Natural killer cell (primary cell): ENCODE results near the gene TOMM40. TPM values are rescaled to one million over a fixed set of nuclear protein-coding genes. Genes with fewer than 3 reads are reported as not detected.
"Not testable (repeated sequence)": the region's sequence is repeated elsewhere in the genome, so short reads cannot be mapped to it uniquely, and the experiment has no call there.

Source experiments
- ATAC-seq, 3 donors: fragments of 150-1000 bp in 2 of 3; fragments of 200-7000 bp in 1 of 3; cut with Tn5 transposase; 1 replicate in 1 of 3; 2 replicates in 2 of 3; pipeline ENCODE4 v1.10.0; 2021; ENCODE audit warnings: mild to moderate bottlenecking in 2 of 3, moderate library complexity in 2 of 3
- DNase-seq, 2 donors: peaks; one replicate each; pipeline versions ENCODE4 v3.0.0 to v3.0.0-alpha.2; 2013 to 2021; ENCODE audit warnings: mixed read lengths in 1 of 2
- H3K27ac ChIP-seq: one replicate; pipeline ENCODE4 v1.5.1; 2013; ENCODE audit warnings: mild to moderate bottlenecking, low read length
- H3K27me3 ChIP-seq: one replicate; pipeline ENCODE4 v1.6.1; 2013; ENCODE audit warnings: low read length; ENCODE audit not compliant: control insufficient read depth, insufficient read depth
- H3K36me3 ChIP-seq: one replicate; pipeline ENCODE4 v1.6.1; 2013; ENCODE audit warnings: low read length; ENCODE audit not compliant: control insufficient read depth, insufficient read depth
- H3K4me1 ChIP-seq: one replicate; pipeline ENCODE4 v1.6.1; 2013; ENCODE audit warnings: low read length; ENCODE audit not compliant: control insufficient read depth, insufficient read depth
- H3K4me3 ChIP-seq: one replicate; pipeline ENCODE4 v1.5.1; 2013; ENCODE audit warnings: low read length
- H3K9me3 ChIP-seq: one replicate; pipeline ENCODE4 v1.6.1; 2013; ENCODE audit warnings: low read length; ENCODE audit not compliant: control insufficient read depth, insufficient read depth
- H3K27ac Mint-ChIP-seq, 2 donors: one replicate each; pipeline ENCODE4 v1.8.0; 2022; ENCODE audit warnings: mild to moderate bottlenecking in 2 of 2, mixed read lengths in 2 of 2, moderate library complexity in 1 of 2
- H3K27me3 Mint-ChIP-seq, 2 donors: one replicate each; pipeline ENCODE4 v1.8.0; 2022; ENCODE audit warnings: low read depth in 2 of 2, mixed read lengths in 2 of 2
- H3K36me3 Mint-ChIP-seq: one replicate; pipeline ENCODE4 v1.8.0; 2022; ENCODE audit warnings: mixed read lengths
- H3K4me1 Mint-ChIP-seq, 2 donors: one replicate each; pipeline ENCODE4 v1.8.0; 2022; ENCODE audit warnings: mixed read lengths in 2 of 2
- H3K4me3 Mint-ChIP-seq: one replicate; pipeline ENCODE4 v1.8.0; 2022; ENCODE audit warnings: mild to moderate bottlenecking, moderate library complexity, mixed read lengths
- H3K9me3 Mint-ChIP-seq, 2 donors: one replicate each; pipeline ENCODE4 v1.8.0; 2022; ENCODE audit warnings: mixed read lengths in 2 of 2
- WGBS: methylation state at CpG from one replicate; pipeline ENCODE4 v1.1.7; 2013; ENCODE audit warnings: missing lambda C conversion rate; ENCODE audit not compliant: insufficient coverage; 5-methylcytosine and 5-hydroxymethylcytosine counted together
- intact Hi-C: fragments of 100-400 bp; cut with micrococcal nuclease; formaldehyde crosslinking; loops from one replicate; pipeline ENCODE4 v1.14.2; 2022
- total RNA-seq, 4 donors: library from RNA; stranded (reverse); fragments of 120-200 nt in 1 of 4; gene quantifications; one replicate each; pipeline versions ENCODE4 v1.2.3 to v1.2.4, GENCODE V29; 2013 to 2022
- TF ChIP-seq, protein P1 (sequence below): fragments of 200-600 bp; IDR thresholded peaks from one replicate; pipeline ENCODE4 v1.8.0; 2022; ENCODE audit warnings: antibody characterized with exemption

The TOMM40 gene
- total RNA-seq, 3 donors from 2014 or later (not counting 1 experiment from before 2014, with no cell fraction given), result 22.4 to 29.1 (median 23.5) TPM

DNA sequence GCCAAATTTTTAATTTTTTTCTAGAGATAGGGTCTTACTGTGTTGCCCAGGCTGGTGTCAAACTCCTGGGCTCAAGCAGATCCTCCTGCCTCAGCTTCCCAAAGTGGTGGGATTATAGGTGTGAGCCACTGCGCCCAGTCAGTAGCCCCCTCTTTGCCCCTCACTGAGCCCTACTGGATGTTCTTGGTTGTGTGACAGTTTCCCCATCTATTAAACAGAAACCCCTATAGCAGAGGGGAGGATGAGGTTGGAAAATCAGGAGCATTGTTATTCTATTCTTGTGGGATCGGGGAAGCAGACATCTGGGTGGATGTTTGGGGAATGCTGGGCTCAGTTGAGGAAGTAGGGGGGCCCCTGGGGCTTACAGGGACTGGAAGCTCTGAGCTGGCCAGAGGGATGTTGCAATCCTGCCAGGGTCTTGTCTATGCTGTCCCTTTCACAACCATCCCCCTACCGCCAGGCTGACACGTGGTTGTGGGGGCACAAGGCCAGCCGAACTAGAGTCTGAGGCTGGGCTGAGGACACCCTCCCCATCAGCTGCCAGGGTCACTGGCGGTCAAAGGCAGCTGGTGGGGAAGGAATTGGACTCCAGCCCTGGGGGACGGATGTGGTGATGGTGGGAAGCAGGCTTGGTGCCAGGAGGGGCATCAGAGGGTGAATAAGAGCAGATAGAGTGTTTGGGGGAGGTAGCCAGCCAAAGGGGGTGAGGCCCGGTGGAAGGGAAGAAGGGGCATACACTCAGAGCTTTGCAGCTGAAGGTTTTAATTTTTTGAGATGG, 34.2 kb downstream of the TOMM40 start:
- WGBS, result 20% methylated on average over 7 of the region's 8 CpGs
- Histone ChIP-seq H3K36me3 (no peaks in the 10 kb centered on the region), H3K27ac (no peak overlapping the region), H3K27me3 (no peaks in the 10 kb centered on the region), H3K4me3 (no peak overlapping the region), H3K4me1 (peaks cover 12% of the 10 kb centered on the region), H3K9me3 (no peaks in the 10 kb centered on the region)
- peaks cover 9 to 22% of the 10 kb centered on the region in 2 donors for H3K27me3 Mint-ChIP-seq
- TF ChIP-seq, protein P1, sequence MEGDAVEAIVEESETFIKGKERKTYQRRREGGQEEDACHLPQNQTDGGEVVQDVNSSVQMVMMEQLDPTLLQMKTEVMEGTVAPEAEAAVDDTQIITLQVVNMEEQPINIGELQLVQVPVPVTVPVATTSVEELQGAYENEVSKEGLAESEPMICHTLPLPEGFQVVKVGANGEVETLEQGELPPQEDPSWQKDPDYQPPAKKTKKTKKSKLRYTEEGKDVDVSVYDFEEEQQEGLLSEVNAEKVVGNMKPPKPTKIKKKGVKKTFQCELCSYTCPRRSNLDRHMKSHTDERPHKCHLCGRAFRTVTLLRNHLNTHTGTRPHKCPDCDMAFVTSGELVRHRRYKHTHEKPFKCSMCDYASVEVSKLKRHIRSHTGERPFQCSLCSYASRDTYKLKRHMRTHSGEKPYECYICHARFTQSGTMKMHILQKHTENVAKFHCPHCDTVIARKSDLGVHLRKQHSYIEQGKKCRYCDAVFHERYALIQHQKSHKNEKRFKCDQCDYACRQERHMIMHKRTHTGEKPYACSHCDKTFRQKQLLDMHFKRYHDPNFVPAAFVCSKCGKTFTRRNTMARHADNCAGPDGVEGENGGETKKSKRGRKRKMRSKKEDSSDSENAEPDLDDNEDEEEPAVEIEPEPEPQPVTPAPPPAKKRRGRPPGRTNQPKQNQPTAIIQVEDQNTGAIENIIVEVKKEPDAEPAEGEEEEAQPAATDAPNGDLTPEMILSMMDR, result no peak
- DNase-seq (no peak), ATAC-seq (peak in 2 of 3 donors; percentile 17 to 31)
- H3K27ac Mint-ChIP-seq, result no peak overlapping the region
- intact Hi-C loops, result no loop called here
- no peaks in the 10 kb centered on the region for H3K36me3 Mint-ChIP-seq
- no peak overlapping the region for H3K4me3 Mint-ChIP-seq
- peaks cover 0 to 19% of the 10 kb centered on the region in 2 donors for H3K4me1 Mint-ChIP-seq
- no peaks in the 10 kb centered on the region for H3K9me3 Mint-ChIP-seq

DNA sequence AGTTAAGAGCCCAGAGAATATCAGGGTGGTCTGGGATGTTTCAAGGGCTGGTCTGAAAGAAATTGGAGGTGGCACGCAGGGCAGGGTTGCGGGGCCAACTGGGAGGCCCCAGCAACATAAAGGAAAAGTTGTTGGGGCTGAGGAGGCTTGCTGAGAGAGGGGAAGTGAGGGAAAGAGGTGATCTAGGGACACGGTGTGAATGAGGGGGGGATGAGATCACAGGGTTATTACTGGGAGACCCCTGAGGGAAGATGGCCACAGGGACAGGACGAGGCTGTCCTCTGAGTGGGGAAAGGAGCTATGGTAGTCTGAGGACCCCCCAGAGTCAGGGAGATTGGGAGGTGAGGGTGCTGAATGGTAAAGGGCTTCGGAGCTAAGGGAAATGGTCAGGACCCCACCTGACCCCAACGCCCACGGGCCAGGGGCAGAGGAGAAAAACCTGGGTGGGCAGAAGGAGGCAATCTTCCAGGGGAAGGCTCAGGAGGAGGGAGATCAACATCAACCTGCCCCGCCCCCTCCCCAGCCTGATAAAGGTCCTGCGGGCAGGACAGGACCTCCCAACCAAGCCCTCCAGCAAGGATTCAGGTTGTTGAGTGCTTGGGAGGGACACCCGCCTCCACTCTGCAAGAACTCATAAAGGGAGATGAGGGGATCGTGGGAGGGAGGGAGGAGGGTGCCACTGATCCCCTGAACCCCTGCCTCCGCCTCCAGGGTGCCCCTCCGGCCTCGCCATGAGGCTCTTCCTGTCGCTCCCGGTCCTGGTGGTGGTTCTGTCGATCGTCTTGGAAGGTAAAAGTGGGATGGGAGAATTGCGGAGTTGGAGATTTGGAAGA, 35.4 kb downstream of the TOMM40 start:
- H3K36me3 ChIP-seq, H3K27me3 ChIP-seq, intact Hi-C loops, H3K36me3 Mint-ChIP-seq, H3K4me3 Mint-ChIP-seq, H3K9me3 Mint-ChIP-seq, H3K4me3 ChIP-seq, H3K27ac ChIP-seq, H3K27ac Mint-ChIP-seq, DNase-seq, H3K9me3 ChIP-seq: not testable (repeated sequence)
- ATAC-seq, result peak in 1 of 3 donors; percentile 18
- H3K27me3 Mint-ChIP-seq, result peaks cover 9 to 22% of the 10 kb centered on the region in 2 donors
- H3K4me1 ChIP-seq, result peaks cover 12% of the 10 kb centered on the region
- H3K4me1 Mint-ChIP-seq, result peaks cover 0 to 19% of the 10 kb centered on the region in 2 donors
- WGBS, result 57% methylated on average over 12 of the region's 19 CpGs

DNA sequence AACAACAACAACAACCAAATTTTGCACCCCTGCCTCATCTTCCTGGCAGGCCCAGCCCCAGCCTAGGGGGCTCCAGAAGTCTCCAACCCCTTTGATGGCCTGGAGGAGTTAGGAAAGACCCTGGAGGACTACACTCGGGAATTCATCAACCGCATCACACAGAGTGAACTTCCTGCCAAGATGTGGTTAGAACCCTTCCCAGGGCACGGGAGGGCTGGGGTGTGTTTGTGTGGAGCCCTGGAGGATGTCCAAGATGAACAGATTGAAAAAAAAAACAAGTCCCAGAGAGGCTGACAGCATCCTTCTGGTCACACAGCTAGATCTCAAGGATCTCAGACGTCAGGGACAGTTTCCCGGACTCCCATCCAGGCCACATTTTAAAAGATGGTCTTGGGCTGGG, 36.7 kb downstream of the TOMM40 start:
- H3K4me3 ChIP-seq, result no peak overlapping the region
- H3K36me3 Mint-ChIP-seq, result no peaks in the 10 kb centered on the region
- no peaks in the 10 kb centered on the region for H3K27me3 ChIP-seq
- DNase-seq, result no peak
- WGBS, result 34% methylated on average over 5 of the region's 5 CpGs
- H3K36me3 ChIP-seq, result no peaks in the 10 kb centered on the region
- H3K9me3 ChIP-seq, result no peaks in the 10 kb centered on the region
- H3K27ac Mint-ChIP-seq, result no peak overlapping the region
- TF ChIP-seq, protein P1, result no peak
- intact Hi-C loops, result no loop called here
- H3K4me1 ChIP-seq, result peaks cover 12% of the 10 kb centered on the region
- peaks cover 0 to 19% of the 10 kb centered on the region in 2 donors for H3K4me1 Mint-ChIP-seq
- peaks cover 9 to 22% of the 10 kb centered on the region in 2 donors for H3K27me3 Mint-ChIP-seq
- H3K4me3 Mint-ChIP-seq, result no peak overlapping the region
- no peaks in the 10 kb centered on the region for H3K9me3 Mint-ChIP-seq
- no peak for ATAC-seq
- H3K27ac ChIP-seq, result no peak overlapping the region

DNA sequence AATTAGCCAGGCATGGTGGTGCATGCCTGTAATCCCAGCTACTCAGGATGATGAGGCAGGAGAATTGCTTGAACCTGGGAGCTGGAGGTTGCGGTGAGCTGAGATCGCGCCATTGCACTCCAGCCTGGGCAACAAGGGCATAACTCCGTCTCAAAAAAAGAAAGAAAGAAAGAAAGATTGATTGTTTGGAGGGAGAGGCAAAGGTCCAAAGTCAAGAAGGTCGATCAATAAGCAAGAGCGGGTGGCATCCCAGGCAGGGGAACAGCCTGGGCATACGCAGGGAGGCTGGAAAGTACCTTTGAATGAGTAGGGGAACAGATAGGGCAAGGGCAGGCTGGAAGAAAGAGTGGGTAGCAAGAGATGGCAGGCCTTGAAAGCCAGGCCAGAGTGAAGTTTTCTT, 39.0 kb downstream of the TOMM40 start:
- H3K4me3 ChIP-seq, result no peak overlapping the region
- Mint-ChIP-seq H3K27ac (no peak overlapping the region), H3K36me3 (no peaks in the 10 kb centered on the region), H3K4me3 (no peak overlapping the region), H3K4me1 (peaks cover 0 to 17% of the 10 kb centered on the region in 2 donors), H3K9me3 (no peaks in the 10 kb centered on the region), H3K27me3 (peaks cover 9 to 22% of the 10 kb centered on the region in 2 donors)
- intact Hi-C loops, result no loop called here
- 94% methylated on average over 7 of the region's 7 CpGs for WGBS
- H3K27ac ChIP-seq, result no peak overlapping the region
- ATAC-seq (no peak), DNase-seq (no peak)
- no peaks in the 10 kb centered on the region for H3K36me3 ChIP-seq
- TF ChIP-seq, protein P1, result no peak
- no peaks in the 10 kb centered on the region for H3K27me3 ChIP-seq
- H3K9me3 ChIP-seq, result no peaks in the 10 kb centered on the region
- peaks cover 11% of the 10 kb centered on the region for H3K4me1 ChIP-seq
